Activated CD4-positive, CD25-positive, alpha-beta regulatory T cell treated with anti-CD3 and anti-CD28 coated beads, Interleukin-2, amount 50 U/mL, for 16 hours (primary cell): ENCODE measurements around the gene ASCC1.

Experiments used
- DNase-seq: peaks from one replicate; pipeline ENCODE4 v3.0.0-alpha.2; 2020; ENCODE audit warnings: low read depth, low spot score

ASCC1 gene

DNA sequence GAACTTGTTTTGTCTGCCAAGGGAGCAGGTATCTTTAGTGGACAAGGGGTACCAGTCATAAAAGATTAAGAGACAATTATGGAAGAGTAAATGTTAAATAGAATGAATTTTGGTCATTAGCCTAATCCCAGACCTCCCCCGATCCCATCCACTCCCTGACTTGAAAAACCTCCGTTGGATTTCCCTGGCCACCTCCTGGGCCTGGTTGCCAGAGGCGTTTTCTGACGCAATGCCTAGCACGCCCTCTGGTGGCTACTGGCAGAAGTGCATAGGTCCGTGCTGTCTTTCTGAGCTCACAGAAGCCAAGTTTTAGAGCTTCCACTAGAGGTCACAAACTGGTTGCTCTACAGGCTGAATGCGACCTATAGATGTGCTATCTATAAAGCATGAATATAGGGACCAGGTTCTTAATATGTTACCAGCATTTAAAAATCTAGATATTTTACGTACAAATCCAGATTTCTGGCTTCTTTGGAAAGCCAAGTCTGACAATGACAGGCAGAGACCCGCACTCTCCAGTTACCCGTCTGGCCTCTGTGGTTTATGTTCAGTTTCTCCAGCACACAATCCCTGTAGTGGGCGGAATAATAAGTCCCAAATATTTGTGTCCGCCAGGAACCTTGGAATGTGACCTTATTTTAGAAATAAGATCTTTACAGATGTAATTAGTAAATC, 167.5 kb downstream of the ASCC1 start:
- DNase-seq: peak; percentile 76
